Common myeloid progenitor, CD34-positive (primary cell): ENCODE data around the gene FAM78B.

Experiments
- CTCF ChIA-PET: fragments of 350-600 bp; sonication (Branson Sonifier 250); formaldehyde crosslinking; loops from one replicate; lab custom pipeline; 2021; ENCODE audit warnings: antibody characterized with exemption; lab: Charles Lee
- POLR2A ChIA-PET: fragments of 350-600 bp; sonication (Branson Sonifier 250); formaldehyde crosslinking; loops from one replicate; lab custom pipeline; 2021; ENCODE audit warnings: antibody characterized with exemption; lab: Charles Lee
- DNase-seq, 3 donors: peaks; one replicate each; pipeline versions ENCODE4 v3.0.0 to v3.0.0-alpha.2; 2013
- H3K27ac ChIP-seq, 2 experiments: 1 replicate in 1 of 2; 2 replicates in 1 of 2; pipeline ENCODE4 v1.7.0; 2013; ENCODE audit warnings: inconsistent platforms in 2 of 2, low read length in 2 of 2, mild to moderate bottlenecking in 2 of 2, low read depth in 1 of 2, moderate library complexity in 1 of 2; ENCODE audit not compliant: severe bottlenecking in 2 of 2, insufficient read depth in 1 of 2, poor library complexity in 1 of 2
- H3K27me3 ChIP-seq, 5 experiments: replicated peaks in 2 of 5; 1 replicate in 3 of 5; 2 replicates in 2 of 5; pipeline versions ENCODE4 v1.6.1 to v1.7.0; 2013; ENCODE audit warnings: low read length in 4 of 5, mild to moderate bottlenecking in 2 of 5, moderate library complexity in 2 of 5, inconsistent platforms in 1 of 5; ENCODE audit not compliant: insufficient read depth in 5 of 5, control insufficient read depth in 4 of 5
- H3K36me3 ChIP-seq, 4 experiments: 1 replicate in 2 of 4; 2 replicates in 2 of 4; pipeline versions ENCODE4 v1.6.1 to v1.7.0; 2013; ENCODE audit warnings: low read length in 3 of 4, control low read depth in 1 of 4, mild to moderate bottlenecking in 1 of 4; ENCODE audit not compliant: control insufficient read depth in 4 of 4, insufficient read depth in 4 of 4
- H3K4me1 ChIP-seq, 4 experiments: 1 replicate in 3 of 4; 2 replicates in 1 of 4; pipeline versions ENCODE4 v1.6.1 to v1.7.1; 2013; ENCODE audit warnings: low read length in 3 of 4, mild to moderate bottlenecking in 3 of 4, control low read depth in 1 of 4, inconsistent platforms in 1 of 4, moderate library complexity in 1 of 4; ENCODE audit not compliant: control insufficient read depth in 4 of 4, insufficient read depth in 4 of 4; ENCODE audit errors: control extremely low read depth in 1 of 4
- H3K4me3 ChIP-seq, 7 experiments: 1 replicate in 4 of 7; 2 replicates in 3 of 7; pipeline versions ENCODE4 v1.5.1 to v1.7.0; 2013; ENCODE audit warnings: mild to moderate bottlenecking in 7 of 7, low read length in 6 of 7, moderate library complexity in 6 of 7, inconsistent platforms in 2 of 7, low read depth in 2 of 7, control low read depth in 1 of 7; ENCODE audit not compliant: insufficient read depth in 4 of 7, control insufficient read depth in 1 of 7; ENCODE audit errors: extremely low read depth in 1 of 7
- H3K9me3 ChIP-seq, 5 experiments: 1 replicate in 4 of 5; 2 replicates in 1 of 5; pipeline versions ENCODE4 v1.6.1 to v1.7.1; 2013; ENCODE audit warnings: low read length in 4 of 5, mild to moderate bottlenecking in 2 of 5, inconsistent platforms in 1 of 5, low read depth in 1 of 5, moderate library complexity in 1 of 5; ENCODE audit not compliant: control insufficient read depth in 4 of 5, insufficient read depth in 2 of 5; ENCODE audit errors: control extremely low read depth in 1 of 5
- WGBS: methylation state at CpG from one replicate; pipeline ENCODE4 v1.1.5; 2013; ENCODE audit not compliant: insufficient coverage; 5-methylcytosine and 5-hydroxymethylcytosine counted together

Gene FAM78B

GRCh38 chr1:166189126-166189525 is 22.3 kb upstream of the FAM78B start:
- 72% methylated on average over 2 of the region's 2 CpGs for WGBS
- CTCF ChIA-PET, result no interaction called here
- no peak for DNase-seq
- no peaks in the 10 kb centered on the region for H3K36me3 ChIP-seq
- H3K4me1 ChIP-seq, result no peaks in the 10 kb centered on the region
- peaks cover 0 to 4% (median 0%) of the 10 kb centered on the region in 5 experiments for H3K27me3 ChIP-seq
- H3K4me3 ChIP-seq, result no peak overlapping the region
- no peak overlapping the region for H3K27ac ChIP-seq
- H3K9me3 ChIP-seq, result no peaks in the 10 kb centered on the region
- POLR2A ChIA-PET, result no interaction called here

GRCh38 chr1:166185526-166185925 is 18.7 kb upstream of the FAM78B start:
- 77% methylated on average over 3 of the region's 4 CpGs for WGBS
- ChIA-PET CTCF (no interaction called here), POLR2A (no interaction called here)
- H3K4me3 ChIP-seq, result no peak overlapping the region
- H3K36me3 ChIP-seq, result no peaks in the 10 kb centered on the region
- H3K9me3 ChIP-seq, result no peaks in the 10 kb centered on the region
- no peaks in the 10 kb centered on the region for H3K4me1 ChIP-seq
- DNase-seq, result no peak
- H3K27me3 ChIP-seq, result peaks cover 0 to 4% (median 2%) of the 10 kb centered on the region in 5 experiments
- H3K27ac ChIP-seq, result no peak overlapping the region

GRCh38 chr1:166184897-166185296 is 18.1 kb upstream of the FAM78B start:
- no peak overlapping the region for H3K27ac ChIP-seq
- DNase-seq, result no peak
- no peaks in the 10 kb centered on the region for H3K36me3 ChIP-seq
- no peak overlapping the region for H3K4me3 ChIP-seq
- H3K4me1 ChIP-seq, result no peaks in the 10 kb centered on the region
- H3K9me3 ChIP-seq, result no peaks in the 10 kb centered on the region
- 70% methylated on average over 4 of the region's 6 CpGs for WGBS
- ChIA-PET POLR2A (no interaction called here), CTCF (no interaction called here)
- peaks cover 0 to 4% (median 2%) of the 10 kb centered on the region in 5 experiments for H3K27me3 ChIP-seq

GRCh38 chr1:166184012-166184411 is 17.2 kb upstream of the FAM78B start:
- WGBS, result no CpG with 5 or more reads among the region's 1 CpG
- Histone ChIP-seq H3K27ac (no peak overlapping the region), H3K27me3 (peaks cover 0 to 4% (median 2%) of the 10 kb centered on the region in 5 experiments), H3K4me3 (no peak overlapping the region), H3K4me1 (no peaks in the 10 kb centered on the region), H3K9me3 (no peaks in the 10 kb centered on the region), H3K36me3 (no peaks in the 10 kb centered on the region)
- DNase-seq, result no peak
- POLR2A ChIA-PET, result no interaction called here
- CTCF ChIA-PET, result no interaction called here

GRCh38 chr1:166182281-166182680 is 15.5 kb upstream of the FAM78B start:
- H3K9me3 ChIP-seq, result no peaks in the 10 kb centered on the region
- ChIA-PET POLR2A (no interaction called here), CTCF (no interaction called here)
- WGBS, result 57% methylated on average over 1 of the region's 2 CpGs
- H3K27me3 ChIP-seq, result peaks cover 0 to 11% (median 2%) of the 10 kb centered on the region in 5 experiments
- H3K27ac ChIP-seq, result no peak overlapping the region
- H3K4me3 ChIP-seq, result no peak overlapping the region
- H3K4me1 ChIP-seq, result no peaks in the 10 kb centered on the region
- no peak for DNase-seq
- H3K36me3 ChIP-seq, result no peaks in the 10 kb centered on the region

GRCh38 chr1:166176416-166176815 is 9.6 kb upstream of the FAM78B start:
- H3K27ac ChIP-seq, result no peak overlapping the region
- ChIA-PET POLR2A (no interaction called here), CTCF (no interaction called here)
- H3K4me3 ChIP-seq, result no peak overlapping the region
- H3K36me3 ChIP-seq, result no peaks in the 10 kb centered on the region
- no peaks in the 10 kb centered on the region for H3K4me1 ChIP-seq
- no peaks in the 10 kb centered on the region for H3K9me3 ChIP-seq
- H3K27me3 ChIP-seq, result peaks cover 0 to 7% (median 0%) of the 10 kb centered on the region in 5 experiments
- WGBS, result no CpG with 5 or more reads among the region's 2 CpGs
- no peak for DNase-seq

GRCh38 chr1:166175032-166175431 is 8.2 kb upstream of the FAM78B start:
- DNase-seq, result no peak

More at GRCh38 chr1:166175032-166175431, 8.2 kb upstream of the FAM78B start:
- Histone ChIP-seq H3K4me1 (no peaks in the 10 kb centered on the region), H3K4me3 (no peak overlapping the region), H3K9me3 (no peaks in the 10 kb centered on the region), H3K27ac (no peak overlapping the region), H3K27me3 (peaks cover 0 to 14% (median 1%) of the 10 kb centered on the region in 5 experiments), H3K36me3 (no peaks in the 10 kb centered on the region)
- ChIA-PET POLR2A (no interaction called here), CTCF (no interaction called here)
